ENCODE measurements around the gene ERCC4.

DNA sequence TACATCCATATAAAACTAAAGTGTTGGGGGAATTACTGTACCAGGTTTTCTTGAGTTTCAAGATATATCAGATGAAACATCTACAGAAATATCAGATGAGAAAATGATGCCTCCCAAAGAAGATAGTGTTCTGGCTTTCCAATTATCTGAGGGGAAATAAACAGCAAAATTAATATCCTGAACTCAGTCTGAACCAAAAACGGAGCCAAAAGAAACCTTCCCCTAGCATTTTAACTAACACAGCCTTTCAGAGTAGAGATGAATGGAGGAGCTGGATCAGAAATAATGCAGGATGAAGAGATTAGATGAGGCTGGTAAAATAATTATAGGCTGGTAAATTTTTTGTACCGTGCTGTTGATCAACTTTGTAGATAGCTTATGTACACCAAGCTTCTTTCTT, 16.2 kb downstream of the ERCC4 start:
- TF ChIP-seq, protein P1, sequence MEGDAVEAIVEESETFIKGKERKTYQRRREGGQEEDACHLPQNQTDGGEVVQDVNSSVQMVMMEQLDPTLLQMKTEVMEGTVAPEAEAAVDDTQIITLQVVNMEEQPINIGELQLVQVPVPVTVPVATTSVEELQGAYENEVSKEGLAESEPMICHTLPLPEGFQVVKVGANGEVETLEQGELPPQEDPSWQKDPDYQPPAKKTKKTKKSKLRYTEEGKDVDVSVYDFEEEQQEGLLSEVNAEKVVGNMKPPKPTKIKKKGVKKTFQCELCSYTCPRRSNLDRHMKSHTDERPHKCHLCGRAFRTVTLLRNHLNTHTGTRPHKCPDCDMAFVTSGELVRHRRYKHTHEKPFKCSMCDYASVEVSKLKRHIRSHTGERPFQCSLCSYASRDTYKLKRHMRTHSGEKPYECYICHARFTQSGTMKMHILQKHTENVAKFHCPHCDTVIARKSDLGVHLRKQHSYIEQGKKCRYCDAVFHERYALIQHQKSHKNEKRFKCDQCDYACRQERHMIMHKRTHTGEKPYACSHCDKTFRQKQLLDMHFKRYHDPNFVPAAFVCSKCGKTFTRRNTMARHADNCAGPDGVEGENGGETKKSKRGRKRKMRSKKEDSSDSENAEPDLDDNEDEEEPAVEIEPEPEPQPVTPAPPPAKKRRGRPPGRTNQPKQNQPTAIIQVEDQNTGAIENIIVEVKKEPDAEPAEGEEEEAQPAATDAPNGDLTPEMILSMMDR (IDR thresholded peaks at IDR 0.05) = no peak
- TF ChIP-seq, protein P2, sequence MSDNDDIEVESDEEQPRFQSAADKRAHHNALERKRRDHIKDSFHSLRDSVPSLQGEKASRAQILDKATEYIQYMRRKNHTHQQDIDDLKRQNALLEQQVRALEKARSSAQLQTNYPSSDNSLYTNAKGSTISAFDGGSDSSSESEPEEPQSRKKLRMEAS (IDR thresholded peaks at IDR 0.05; ENCODE audit: low read depth) = no peak
- TF ChIP-seq POLR2AphosphoS5 (IDR thresholded peaks at IDR 0.05; ENCODE audit: low read depth, low read length) (no peak), EP300 (IDR thresholded peaks at IDR 0.05; ENCODE audit: borderline replicate concordance in 1 of 2, low read depth in 1 of 2, low read length in 1 of 2) (no peak), TAF1 (IDR thresholded peaks at IDR 0.05; ENCODE audit: borderline replicate concordance, low read depth, low read length) (no peak), YY1 (IDR thresholded peaks at IDR 0.05; ENCODE audit: low read depth) (no peak), CHD2 (IDR thresholded peaks at IDR 0.05; ENCODE audit: low read length, partially characterized antibody) (no peak), FOXM1 (IDR thresholded peaks at IDR 0.05; ENCODE audit: low read depth) (no peak)
- TF ChIP-seq, protein P3, sequence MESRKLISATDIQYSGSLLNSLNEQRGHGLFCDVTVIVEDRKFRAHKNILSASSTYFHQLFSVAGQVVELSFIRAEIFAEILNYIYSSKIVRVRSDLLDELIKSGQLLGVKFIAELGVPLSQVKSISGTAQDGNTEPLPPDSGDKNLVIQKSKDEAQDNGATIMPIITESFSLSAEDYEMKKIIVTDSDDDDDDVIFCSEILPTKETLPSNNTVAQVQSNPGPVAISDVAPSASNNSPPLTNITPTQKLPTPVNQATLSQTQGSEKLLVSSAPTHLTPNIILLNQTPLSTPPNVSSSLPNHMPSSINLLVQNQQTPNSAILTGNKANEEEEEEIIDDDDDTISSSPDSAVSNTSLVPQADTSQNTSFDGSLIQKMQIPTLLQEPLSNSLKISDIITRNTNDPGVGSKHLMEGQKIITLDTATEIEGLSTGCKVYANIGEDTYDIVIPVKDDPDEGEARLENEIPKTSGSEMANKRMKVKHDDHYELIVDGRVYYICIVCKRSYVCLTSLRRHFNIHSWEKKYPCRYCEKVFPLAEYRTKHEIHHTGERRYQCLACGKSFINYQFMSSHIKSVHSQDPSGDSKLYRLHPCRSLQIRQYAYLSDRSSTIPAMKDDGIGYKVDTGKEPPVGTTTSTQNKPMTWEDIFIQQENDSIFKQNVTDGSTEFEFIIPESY (IDR thresholded peaks at IDR 0.05; ENCODE audit: borderline replicate concordance, low read depth) = no peak
- TF ChIP-seq, protein P4, sequence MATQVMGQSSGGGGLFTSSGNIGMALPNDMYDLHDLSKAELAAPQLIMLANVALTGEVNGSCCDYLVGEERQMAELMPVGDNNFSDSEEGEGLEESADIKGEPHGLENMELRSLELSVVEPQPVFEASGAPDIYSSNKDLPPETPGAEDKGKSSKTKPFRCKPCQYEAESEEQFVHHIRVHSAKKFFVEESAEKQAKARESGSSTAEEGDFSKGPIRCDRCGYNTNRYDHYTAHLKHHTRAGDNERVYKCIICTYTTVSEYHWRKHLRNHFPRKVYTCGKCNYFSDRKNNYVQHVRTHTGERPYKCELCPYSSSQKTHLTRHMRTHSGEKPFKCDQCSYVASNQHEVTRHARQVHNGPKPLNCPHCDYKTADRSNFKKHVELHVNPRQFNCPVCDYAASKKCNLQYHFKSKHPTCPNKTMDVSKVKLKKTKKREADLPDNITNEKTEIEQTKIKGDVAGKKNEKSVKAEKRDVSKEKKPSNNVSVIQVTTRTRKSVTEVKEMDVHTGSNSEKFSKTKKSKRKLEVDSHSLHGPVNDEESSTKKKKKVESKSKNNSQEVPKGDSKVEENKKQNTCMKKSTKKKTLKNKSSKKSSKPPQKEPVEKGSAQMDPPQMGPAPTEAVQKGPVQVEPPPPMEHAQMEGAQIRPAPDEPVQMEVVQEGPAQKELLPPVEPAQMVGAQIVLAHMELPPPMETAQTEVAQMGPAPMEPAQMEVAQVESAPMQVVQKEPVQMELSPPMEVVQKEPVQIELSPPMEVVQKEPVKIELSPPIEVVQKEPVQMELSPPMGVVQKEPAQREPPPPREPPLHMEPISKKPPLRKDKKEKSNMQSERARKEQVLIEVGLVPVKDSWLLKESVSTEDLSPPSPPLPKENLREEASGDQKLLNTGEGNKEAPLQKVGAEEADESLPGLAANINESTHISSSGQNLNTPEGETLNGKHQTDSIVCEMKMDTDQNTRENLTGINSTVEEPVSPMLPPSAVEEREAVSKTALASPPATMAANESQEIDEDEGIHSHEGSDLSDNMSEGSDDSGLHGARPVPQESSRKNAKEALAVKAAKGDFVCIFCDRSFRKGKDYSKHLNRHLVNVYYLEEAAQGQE (IDR thresholded peaks at IDR 0.05; ENCODE audit: low read depth, low read length) = no peak
- TF ChIP-seq, protein P5, sequence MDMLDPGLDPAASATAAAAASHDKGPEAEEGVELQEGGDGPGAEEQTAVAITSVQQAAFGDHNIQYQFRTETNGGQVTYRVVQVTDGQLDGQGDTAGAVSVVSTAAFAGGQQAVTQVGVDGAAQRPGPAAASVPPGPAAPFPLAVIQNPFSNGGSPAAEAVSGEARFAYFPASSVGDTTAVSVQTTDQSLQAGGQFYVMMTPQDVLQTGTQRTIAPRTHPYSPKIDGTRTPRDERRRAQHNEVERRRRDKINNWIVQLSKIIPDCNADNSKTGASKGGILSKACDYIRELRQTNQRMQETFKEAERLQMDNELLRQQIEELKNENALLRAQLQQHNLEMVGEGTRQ (IDR thresholded peaks at IDR 0.05; ENCODE audit: borderline replicate concordance, low read depth, low read length) = no peak
- TF ChIP-seq, protein P6, sequence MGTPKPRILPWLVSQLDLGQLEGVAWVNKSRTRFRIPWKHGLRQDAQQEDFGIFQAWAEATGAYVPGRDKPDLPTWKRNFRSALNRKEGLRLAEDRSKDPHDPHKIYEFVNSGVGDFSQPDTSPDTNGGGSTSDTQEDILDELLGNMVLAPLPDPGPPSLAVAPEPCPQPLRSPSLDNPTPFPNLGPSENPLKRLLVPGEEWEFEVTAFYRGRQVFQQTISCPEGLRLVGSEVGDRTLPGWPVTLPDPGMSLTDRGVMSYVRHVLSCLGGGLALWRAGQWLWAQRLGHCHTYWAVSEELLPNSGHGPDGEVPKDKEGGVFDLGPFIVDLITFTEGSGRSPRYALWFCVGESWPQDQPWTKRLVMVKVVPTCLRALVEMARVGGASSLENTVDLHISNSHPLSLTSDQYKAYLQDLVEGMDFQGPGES (IDR thresholded peaks at IDR 0.05; ENCODE audit: low read depth, low read length) = no peak

All from SK-N-SH (cell line).